ENCODE data around the gene MAL. TPM values are rescaled to one million over a fixed set of nuclear protein-coding genes. Genes with fewer than 3 reads are reported as not detected.

MAL gene
- total RNA-seq, 1 donor from 2014 or later: 0.41 TPM

DNA sequence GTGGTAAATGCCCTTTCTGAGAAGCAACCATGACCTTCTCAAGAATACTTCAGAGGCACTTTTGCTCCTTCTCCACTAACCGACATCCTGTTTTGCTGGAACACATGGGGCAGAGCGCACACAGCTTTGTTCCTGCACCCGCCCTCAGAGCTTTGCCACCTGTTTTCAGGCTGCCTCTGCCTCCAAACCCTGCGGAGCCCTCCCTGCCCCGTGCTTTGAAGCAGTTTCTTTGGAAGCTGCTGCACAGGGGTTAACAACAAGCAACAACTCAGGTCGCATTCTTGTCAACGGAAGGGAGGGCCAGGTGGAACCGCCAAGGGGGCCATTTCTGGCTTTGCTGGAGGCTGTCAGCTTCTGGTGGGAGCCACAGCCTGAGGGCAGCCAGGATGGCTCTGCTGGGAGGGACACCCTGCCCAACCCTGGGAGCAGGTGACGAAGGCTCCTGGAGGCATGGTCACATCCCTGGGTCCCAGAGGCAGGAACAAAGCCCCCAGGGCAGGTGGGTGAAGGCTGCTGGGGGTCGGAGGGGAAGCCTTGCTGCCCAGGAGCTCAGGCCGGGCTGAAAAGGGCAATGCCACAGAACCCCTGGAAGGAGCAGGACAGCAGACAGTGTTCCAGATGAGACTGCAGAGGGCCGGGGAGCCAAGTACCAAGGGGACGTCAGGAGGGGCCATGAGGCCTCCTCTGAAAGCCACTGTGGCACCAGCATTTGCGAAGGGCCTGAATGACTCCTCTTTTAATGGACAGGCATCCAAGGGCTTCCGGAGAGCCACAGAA is 49.3 kb downstream of the MAL start:
- Histone ChIP-seq H3K27me3 (ENCODE audit: insufficient read depth, low read length) (peaks cover 22% of the 10 kb centered on the region), H3K4me3 (ENCODE audit: insufficient read depth, low read depth, low read length) (no peak overlapping the region), H2AFZ (ENCODE audit: low read depth, low read length) (no peak overlapping the region), H4K20me1 (ENCODE audit: insufficient read depth, low read length) (no peaks in the 10 kb centered on the region), H3K4me1 (ENCODE audit: insufficient read depth, low read length) (peaks cover 5% of the 10 kb centered on the region), H3K4me2 (ENCODE audit: low read length) (no peak overlapping the region), H3K9me3 (ENCODE audit: insufficient read depth, low read depth, low read length) (no peaks in the 10 kb centered on the region), H3K9ac (ENCODE audit: low read length) (no peak overlapping the region), H3K27ac (ENCODE audit: low read depth, low read length) (no peak overlapping the region), H3K36me3 (ENCODE audit: insufficient read depth, low read length) (no peaks in the 10 kb centered on the region), H3K79me2 (ENCODE audit: insufficient read depth, low read length) (no peaks in the 10 kb centered on the region)
- no peaks in the 10 kb centered on the region for H3K36me3 Mint-ChIP-seq (ENCODE audit: low read depth, unreplicated experiment)
- H3K9me3 Mint-ChIP-seq (ENCODE audit: unreplicated experiment): no peaks in the 10 kb centered on the region
- H3K4me3 Mint-ChIP-seq (ENCODE audit: unreplicated experiment): no peak overlapping the region
- no peak for FAIRE-seq
- no peak for DNase-seq (ENCODE audit: low read depth)
- peaks cover 50% of the 10 kb centered on the region for H3K27me3 Mint-ChIP-seq (ENCODE audit: low read depth, unreplicated experiment)
- no peak overlapping the region for H3K27ac Mint-ChIP-seq (ENCODE audit: unreplicated experiment)
- no peaks in the 10 kb centered on the region for H3K4me1 Mint-ChIP-seq (ENCODE audit: low read depth, unreplicated experiment)
- TF ChIP-seq EZH2 (IDR thresholded peaks at IDR 0.05; ENCODE audit: insufficient read depth, low read length) (no peak), CTCF (IDR thresholded peaks at IDR 0.05; ENCODE audit: insufficient read depth, low read depth, low read length) (no peak)

DNA sequence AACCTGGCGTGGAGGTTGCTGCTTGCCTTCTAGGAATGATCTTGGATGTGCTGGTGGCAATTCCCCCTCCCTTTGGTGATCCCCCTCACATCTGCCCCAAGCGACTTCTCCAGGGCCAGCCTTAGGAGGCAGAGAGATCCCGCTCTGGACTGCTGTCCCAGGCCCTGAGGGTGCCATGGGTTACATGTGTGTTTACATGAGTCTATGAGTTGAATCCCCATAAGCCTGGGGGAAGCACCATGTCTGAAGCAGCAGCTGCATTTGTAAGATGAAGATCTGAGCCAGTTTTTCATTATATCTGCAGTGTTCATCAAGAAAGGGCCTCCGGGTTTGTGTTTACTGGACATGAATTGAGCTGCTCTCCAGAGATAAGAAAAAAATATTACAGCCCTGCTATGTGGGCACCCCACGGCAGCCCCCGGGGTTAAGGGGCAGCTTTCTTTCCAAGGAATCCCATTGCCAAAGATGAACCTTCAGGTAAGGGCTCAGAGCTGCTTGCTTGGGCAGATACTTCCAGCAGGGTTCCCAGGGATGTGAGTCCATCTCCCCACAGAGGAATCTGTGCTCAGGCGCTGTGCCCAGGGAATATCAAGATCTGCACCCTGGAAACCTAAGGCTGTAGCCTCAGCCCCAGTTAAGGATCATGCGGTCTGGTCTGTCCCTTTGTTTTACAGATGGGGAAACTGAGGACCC is 50.1 kb downstream of the MAL start:
- no peaks in the 10 kb centered on the region for H3K79me2 ChIP-seq (ENCODE audit: insufficient read depth, low read length)
- H3K36me3 ChIP-seq (ENCODE audit: insufficient read depth, low read length): no peaks in the 10 kb centered on the region
- DNase-seq (ENCODE audit: low read depth) (no peak), FAIRE-seq (no peak)
- Mint-ChIP-seq H3K27me3 (ENCODE audit: low read depth, unreplicated experiment) (peaks cover 50% of the 10 kb centered on the region), H3K4me1 (ENCODE audit: low read depth, unreplicated experiment) (no peaks in the 10 kb centered on the region), H3K36me3 (ENCODE audit: low read depth, unreplicated experiment) (no peaks in the 10 kb centered on the region), H3K27ac (ENCODE audit: unreplicated experiment) (no peak overlapping the region), H3K4me3 (ENCODE audit: unreplicated experiment) (no peak overlapping the region), H3K9me3 (ENCODE audit: unreplicated experiment) (no peaks in the 10 kb centered on the region)
- no peak overlapping the region for H3K4me2 ChIP-seq (ENCODE audit: low read length)
- no peak overlapping the region for H2AFZ ChIP-seq (ENCODE audit: low read depth, low read length)
- no peaks in the 10 kb centered on the region for H4K20me1 ChIP-seq (ENCODE audit: insufficient read depth, low read length)
- H3K4me3 ChIP-seq (ENCODE audit: insufficient read depth, low read depth, low read length): no peak overlapping the region
- no peak overlapping the region for H3K9ac ChIP-seq (ENCODE audit: low read length)
- TF ChIP-seq CTCF (IDR thresholded peaks at IDR 0.05; ENCODE audit: insufficient read depth, low read depth, low read length): no peak
- TF ChIP-seq EZH2 (IDR thresholded peaks at IDR 0.05; ENCODE audit: insufficient read depth, low read length): no peak
- peaks cover 22% of the 10 kb centered on the region for H3K27me3 ChIP-seq (ENCODE audit: insufficient read depth, low read length)
- H3K9me3 ChIP-seq (ENCODE audit: insufficient read depth, low read depth, low read length): no peaks in the 10 kb centered on the region
- H3K27ac ChIP-seq (ENCODE audit: low read depth, low read length): no peak overlapping the region
- H3K4me1 ChIP-seq (ENCODE audit: insufficient read depth, low read length): peaks cover 5% of the 10 kb centered on the region
